Adrenal gland (tissue), 12 donors: ENCODE data around the gene HBG2. TPM values are rescaled to one million over a fixed set of nuclear protein-coding genes. Genes with fewer than 3 reads are reported as not detected.

Source experiments
- DNase-seq, 7 donors: peaks; one replicate each; pipeline ENCODE4 v3.0.0-alpha.2; 2019 to 2020
- H3K27ac ChIP-seq, 5 donors: fragments of 200-600 bp; sonication (generic) in 4 of 5; 1 replicate in 3 of 5; 2 replicates in 2 of 5; pipeline versions ENCODE4 v1.5.1 to v1.8.0; 2016 to 2020; ENCODE audit warnings: mild to moderate bottlenecking in 1 of 5
- H3K27me3 ChIP-seq: fragments of 200-600 bp; 2 replicates; pipeline ENCODE4 v1.8.0; 2021
- H3K36me3 ChIP-seq, 2 donors: fragments of 200-600 bp; replicated peaks in 1 of 2; 1 replicate in 1 of 2; 2 replicates in 1 of 2; pipeline versions ENCODE4 v1.5.1 to v1.8.0; 2018 to 2022
- H3K4me1 ChIP-seq, 2 donors: fragments of 200-600 bp; replicated peaks in 1 of 2; 1 replicate in 1 of 2; 2 replicates in 1 of 2; pipeline versions ENCODE4 v1.5.1 to v1.8.0; 2018 to 2021
- H3K4me3 ChIP-seq, 4 donors: fragments of 200-600 bp; sonication (generic) in 3 of 4; one replicate each; pipeline ENCODE4 v1.5.1; 2016 to 2018
- H3K9me3 ChIP-seq, 3 donors: fragments of 200-600 bp; sonication (generic) in 1 of 3; replicated peaks in 1 of 3; 1 replicate in 2 of 3; 2 replicates in 1 of 3; pipeline versions ENCODE4 v1.5.1 to v1.8.0; 2016 to 2021
- CTCF ChIP-seq, 6 experiments: fragments of 450-650 bp in 4 of 6; fragments of 200-600 bp in 2 of 6; sonication (generic) in 1 of 6; IDR thresholded peaks; 1 replicate in 5 of 6; 2 replicates in 1 of 6; pipeline versions ENCODE4 v1.5.1 to v1.8.0; 2016 to 2021; ENCODE audit warnings: antibody characterized with exemption in 6 of 6, mild to moderate bottlenecking in 2 of 6, moderate library complexity in 1 of 6
- POLR2A ChIP-seq, 2 donors: fragments of 450-650 bp; IDR thresholded peaks; one replicate each; pipeline ENCODE4 v1.6.1; 2017; ENCODE audit warnings: antibody characterized with exemption in 2 of 2, mild to moderate bottlenecking in 2 of 2, moderate library complexity in 1 of 2
- WGBS, 4 donors: extraction: QIAGEN DNeasy Blood & Tissue Kit in 2 of 4; methylation state at CpG; one replicate each; pipeline versions ENCODE4 v1.1.5 to v1.1.7; 2013 to 2017; 5-methylcytosine and 5-hydroxymethylcytosine counted together
- intact Hi-C, 2 donors: fragments of 100-400 bp; cut with DNase I; formaldehyde crosslinking; loops; one replicate each; pipeline versions ENCODE4 v1.14.1 to v1.15.0; 2022 to 2023
- polyA plus RNA-seq, 3 donors: library from polyadenylated mRNA; stranded (reverse); fragments of 200-250 nt in 2 of 3; fragments of 350-450 nt in 1 of 3; fragmentation: Illumina TruSeq in 1 of 3; extraction: RNeasy Lipid Tissue Mini Kit (QIAGEN cat#74804) in 1 of 3; gene quantifications; one replicate each; pipeline ENCODE4 v1.2.3, GENCODE V29; 2013 to 2014
- total RNA-seq, 9 donors: library from RNA; depleted of rRNA in 4 of 9; stranded (reverse); fragments of >200 nt in 4 of 9; fragments of 120-200 nt in 1 of 9; fragmentation: NEBNext Ultra II Directional in 1 of 9; extraction: Animal tissue kit (Norgen Biotek cat#: 25700) in 1 of 9; gene quantifications; one replicate each; pipeline versions ENCODE4 v1.1.0 to v1.2.4, GENCODE V29; 2013 to 2023
- donor health status: healthy with polysubstance abuse.
- donor health status: Bipolar disorder and iron deficiency.
- donor health status: DM: yes; HTN: yes; CAD: no.
- donor health status: DM: no; HTN: no; CAD: no.
- donor health status: DM: no; HTN: no; CAD: no.
- donor health status: DM: yes; HTN: yes; CAD: no.

HBG2 gene
- total and polyA plus RNA-seq, 12 donors, result 0.51 to 9,973 (median 10.0) TPM; not detected in 7

- TF ChIP-seq POLR2A (IDR thresholded peaks at IDR 0.05) (no peak), CTCF (IDR thresholded peaks at IDR 0.05) (no peak)
- no peak for DNase-seq
- H3K27me3 ChIP-seq, result no peaks in the 10 kb centered on the region
These were observed 22.1 kb upstream of the HBG2 start for GRCh38 chr11:5276697-5277096.

GRCh38 chr11:5275369-5276110, 21.0 kb upstream of the HBG2 start:
- DNase-seq, result no peak
- Histone ChIP-seq H3K27ac (no peak overlapping the region), H3K27me3 (no peaks in the 10 kb centered on the region), H3K4me3 (no peak overlapping the region), H3K4me1 (no peaks in the 10 kb centered on the region), H3K9me3 (no peaks in the 10 kb centered on the region), H3K36me3 (no peaks in the 10 kb centered on the region)
- WGBS, 4 donors, result 67 to 74% (median 71%) methylated on average over 6 of the region's 6 CpGs
- intact Hi-C loops, result no loop called here
- no peak for TF ChIP-seq CTCF (IDR thresholded peaks at IDR 0.05)
- no peak for TF ChIP-seq POLR2A (IDR thresholded peaks at IDR 0.05)

More at GRCh38 chr11:5276697-5277096, 22.1 kb upstream of the HBG2 start:
- no peak overlapping the region for H3K4me3 ChIP-seq
- no peak overlapping the region for H3K27ac ChIP-seq
- 77 to 89% (median 81%) methylated on average over 2 of the region's 2 CpGs for WGBS, 4 donors
- H3K9me3 ChIP-seq, result no peaks in the 10 kb centered on the region
- no peaks in the 10 kb centered on the region for H3K4me1 ChIP-seq
- intact Hi-C loops, result no loop called here
- H3K36me3 ChIP-seq, result no peaks in the 10 kb centered on the region

- H3K27ac ChIP-seq, result no peak overlapping the region
- intact Hi-C loops, result no loop called here
- no peak overlapping the region for H3K4me3 ChIP-seq
- 76 to 79% (median 78%) methylated on average over 5 of the region's 5 CpGs for WGBS, 4 donors
- no peak for DNase-seq
- no peaks in the 10 kb centered on the region for H3K4me1 ChIP-seq
- TF ChIP-seq POLR2A (IDR thresholded peaks at IDR 0.05) (no peak), CTCF (IDR thresholded peaks at IDR 0.05) (no peak)
- H3K9me3 ChIP-seq, result no peaks in the 10 kb centered on the region
- H3K36me3 ChIP-seq, result no peaks in the 10 kb centered on the region
- no peaks in the 10 kb centered on the region for H3K27me3 ChIP-seq
These were observed 19.8 kb upstream of the HBG2 start for GRCh38 chr11:5274395-5274794.

- Histone ChIP-seq H3K27ac (no peak overlapping the region), H3K27me3 (no peaks in the 10 kb centered on the region), H3K4me1 (no peaks in the 10 kb centered on the region), H3K4me3 (no peak overlapping the region), H3K9me3 (no peaks in the 10 kb centered on the region), H3K36me3 (no peaks in the 10 kb centered on the region)
- 62 to 76% (median 72%) methylated on average over 4 of the region's 4 CpGs for WGBS, 4 donors
- no peak for DNase-seq
- intact Hi-C loops, result no loop called here
- TF ChIP-seq POLR2A (IDR thresholded peaks at IDR 0.05) (no peak), CTCF (IDR thresholded peaks at IDR 0.05) (no peak)
These were observed 17.9 kb upstream of the HBG2 start for GRCh38 chr11:5272395-5273017.
